Breast epithelium (tissue), 3 donors: ENCODE data around the gene SYT1.

Source experiments
- POLR2AphosphoS5 ChIP-seq, 3 donors: sonication (generic); formaldehyde crosslinking; IDR thresholded peaks; one replicate each; pipeline ENCODE4 v1.6.1; 2017; ENCODE audit warnings: antibody characterized with exemption in 3 of 3
- TF ChIP-seq, protein P1 (sequence below), 3 donors: fragments of 450-650 bp; IDR thresholded peaks; one replicate each; pipeline ENCODE4 v1.5.1; 2016 to 2017; ENCODE audit warnings: antibody characterized with exemption in 3 of 3, mild to moderate bottlenecking in 3 of 3, moderate library complexity in 3 of 3

- TF ChIP-seq, protein P1, sequence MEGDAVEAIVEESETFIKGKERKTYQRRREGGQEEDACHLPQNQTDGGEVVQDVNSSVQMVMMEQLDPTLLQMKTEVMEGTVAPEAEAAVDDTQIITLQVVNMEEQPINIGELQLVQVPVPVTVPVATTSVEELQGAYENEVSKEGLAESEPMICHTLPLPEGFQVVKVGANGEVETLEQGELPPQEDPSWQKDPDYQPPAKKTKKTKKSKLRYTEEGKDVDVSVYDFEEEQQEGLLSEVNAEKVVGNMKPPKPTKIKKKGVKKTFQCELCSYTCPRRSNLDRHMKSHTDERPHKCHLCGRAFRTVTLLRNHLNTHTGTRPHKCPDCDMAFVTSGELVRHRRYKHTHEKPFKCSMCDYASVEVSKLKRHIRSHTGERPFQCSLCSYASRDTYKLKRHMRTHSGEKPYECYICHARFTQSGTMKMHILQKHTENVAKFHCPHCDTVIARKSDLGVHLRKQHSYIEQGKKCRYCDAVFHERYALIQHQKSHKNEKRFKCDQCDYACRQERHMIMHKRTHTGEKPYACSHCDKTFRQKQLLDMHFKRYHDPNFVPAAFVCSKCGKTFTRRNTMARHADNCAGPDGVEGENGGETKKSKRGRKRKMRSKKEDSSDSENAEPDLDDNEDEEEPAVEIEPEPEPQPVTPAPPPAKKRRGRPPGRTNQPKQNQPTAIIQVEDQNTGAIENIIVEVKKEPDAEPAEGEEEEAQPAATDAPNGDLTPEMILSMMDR (IDR thresholded peaks at IDR 0.05), result no peak
- no peak for TF ChIP-seq POLR2AphosphoS5 (IDR thresholded peaks at IDR 0.05)
Measured at GRCh38 chr12:79086541-79087296, 222.1 kb downstream of the SYT1 start.
